Measurements from ENCODE around the gene MESP1. TPM values are rescaled to one million over a fixed set of nuclear protein-coding genes. Genes with fewer than 3 reads are reported as not detected.
A peak's percentile ranks its signal among the peaks of the same experiment; 100 is the strongest.

The MESP1 gene
- total RNA-seq, 1 donor from 2014 or later = 0.26 TPM

GRCh38 chr15:89781891-89782618 is 31.0 kb upstream of the MESP1 start:
- DNase-seq (ENCODE audit: low read depth) = peak; percentile 92
- TF ChIP-seq CTCF (IDR thresholded peaks at IDR 0.05; ENCODE audit: insufficient read depth, low read length, severe bottlenecking) = no peak
- Histone ChIP-seq H3K4me3 (ENCODE audit: low read depth, low read length) (no peak overlapping the region), H3K36me3 (ENCODE audit: control insufficient read depth, insufficient read depth, low read length) (no peaks in the 10 kb centered on the region), H3K27me3 (ENCODE audit: control insufficient read depth, insufficient read depth, low read length) (no peaks in the 10 kb centered on the region)
- FAIRE-seq = peak; percentile 94

GRCh38 chr15:89781055-89781454 is 30.0 kb upstream of the MESP1 start:
- DNase-seq (ENCODE audit: low read depth) (peak; percentile 58), FAIRE-seq (peak; percentile 95)
- Histone ChIP-seq H3K36me3 (ENCODE audit: control insufficient read depth, insufficient read depth, low read length) (no peaks in the 10 kb centered on the region), H3K27me3 (ENCODE audit: control insufficient read depth, insufficient read depth, low read length) (no peaks in the 10 kb centered on the region), H3K4me3 (ENCODE audit: low read depth, low read length) (no peak overlapping the region)
- no peak for TF ChIP-seq CTCF (IDR thresholded peaks at IDR 0.05; ENCODE audit: insufficient read depth, low read length, severe bottlenecking)

GRCh38 chr15:89780601-89781000 is 29.6 kb upstream of the MESP1 start:
- Histone ChIP-seq H3K4me3 (ENCODE audit: low read depth, low read length) (no peak overlapping the region), H3K36me3 (ENCODE audit: control insufficient read depth, insufficient read depth, low read length) (no peaks in the 10 kb centered on the region), H3K27me3 (ENCODE audit: control insufficient read depth, insufficient read depth, low read length) (no peaks in the 10 kb centered on the region)
- TF ChIP-seq CTCF (IDR thresholded peaks at IDR 0.05; ENCODE audit: insufficient read depth, low read length, severe bottlenecking) = no peak
- FAIRE-seq (no peak), DNase-seq (ENCODE audit: low read depth) (no peak)

GRCh38 chr15:89778861-89779260 is 27.8 kb upstream of the MESP1 start:
- FAIRE-seq = no peak
- Histone ChIP-seq H3K27me3 (ENCODE audit: control insufficient read depth, insufficient read depth, low read length) (no peaks in the 10 kb centered on the region), H3K4me3 (ENCODE audit: low read depth, low read length) (no peak overlapping the region), H3K36me3 (ENCODE audit: control insufficient read depth, insufficient read depth, low read length) (no peaks in the 10 kb centered on the region)
- DNase-seq (ENCODE audit: low read depth) = no peak
- TF ChIP-seq CTCF (IDR thresholded peaks at IDR 0.05; ENCODE audit: insufficient read depth, low read length, severe bottlenecking) = no peak

- H3K27me3 ChIP-seq (ENCODE audit: control insufficient read depth, insufficient read depth, low read length) = no peaks in the 10 kb centered on the region
- TF ChIP-seq CTCF (IDR thresholded peaks at IDR 0.05; ENCODE audit: insufficient read depth, low read length, severe bottlenecking) = no peak
- no peak for FAIRE-seq
- no peak overlapping the region for H3K4me3 ChIP-seq (ENCODE audit: low read depth, low read length)
- DNase-seq (ENCODE audit: low read depth) = no peak
- H3K36me3 ChIP-seq (ENCODE audit: control insufficient read depth, insufficient read depth, low read length) = no peaks in the 10 kb centered on the region
These were observed 26.8 kb upstream of the MESP1 start for GRCh38 chr15:89777782-89778380.
